ENCODE data around the gene HDX. TPM values are rescaled to one million over a fixed set of nuclear protein-coding genes. Genes with fewer than 3 reads are reported as not detected.

The HDX gene
- total and polyA plus RNA-seq, 2 experiments from 2014 or later = 15.3 to 16.3 TPM

DNA sequence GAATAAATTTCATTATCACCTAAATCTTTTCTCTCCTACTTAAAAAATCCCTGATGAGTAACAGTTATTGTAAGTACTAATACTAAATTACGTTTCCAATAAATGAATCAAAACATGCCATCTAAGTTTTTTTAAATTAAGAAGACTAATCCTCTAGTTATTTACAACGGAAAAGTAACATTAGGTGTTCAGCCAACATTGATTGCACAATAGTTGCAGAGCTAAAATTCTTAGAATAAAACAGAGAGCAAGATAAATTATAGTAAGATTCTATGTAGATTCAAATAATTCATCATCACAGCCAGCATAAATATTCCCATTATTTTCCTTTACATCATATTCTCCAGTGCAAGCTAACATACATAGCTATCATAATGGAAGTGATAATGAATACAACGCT lies 139.2 kb downstream of the HDX start:
- no peaks in the 10 kb centered on the region for H3K27me3 Mint-ChIP-seq (ENCODE audit: insufficient read depth, low read depth, poor library complexity)
- H3K4me3 ChIP-seq = no peak overlapping the region
- no peak overlapping the region for H3K4me3 Mint-ChIP-seq
- H3K79me2 ChIP-seq (replicated peaks; ENCODE audit: insufficient read depth) = no peaks in the 10 kb centered on the region
- 0 out of 2 replicates have a peak overlapping the region, but pooled peaks have one; percentile 36 for H3K4me2 ChIP-seq
- peak overlapping the region; percentile 52; the same call in 1 of the 2 replicates for H3K27ac Mint-ChIP-seq
- no peaks in the 10 kb centered on the region for H3K9me2 ChIP-seq (ENCODE audit: insufficient read depth)
- H3F3A ChIP-seq (replicated peaks; ENCODE audit: low read depth) = no peaks in the 10 kb centered on the region
- no peaks in the 10 kb centered on the region for H4K20me1 ChIP-seq (replicated peaks; ENCODE audit: insufficient read depth)
- no peak for DNase-seq (ENCODE audit: low spot score)
- TF ChIP-seq CREB1 (CRISPR knock-in tag; IDR thresholded peaks at IDR 0.05; ENCODE audit: low read depth) (no peak), ZNF114 (CRISPR knock-in tag; IDR thresholded peaks at IDR 0.05) (no peak), JUNB (IDR thresholded peaks at IDR 0.05; ENCODE audit: unreplicated experiment) (no peak), NANOG (IDR thresholded peaks at IDR 0.05; ENCODE audit: borderline replicate concordance) (no peak), POLR2AphosphoS5 (IDR thresholded peaks at IDR 0.05; ENCODE audit: low read depth) (no peak), EZH2 (IDR thresholded peaks at IDR 0.05; ENCODE audit: low read depth, unreplicated experiment) (no peak), STAT1 (IDR thresholded peaks at IDR 0.05; ENCODE audit: unreplicated experiment) (no peak), ZNF331 (CRISPR knock-in tag; IDR thresholded peaks at IDR 0.05; ENCODE audit: low read depth) (no peak), EZH2phosphoT487 (IDR thresholded peaks at IDR 0.05; ENCODE audit: unreplicated experiment) (no peak)
- TF ChIP-seq, protein P1, sequence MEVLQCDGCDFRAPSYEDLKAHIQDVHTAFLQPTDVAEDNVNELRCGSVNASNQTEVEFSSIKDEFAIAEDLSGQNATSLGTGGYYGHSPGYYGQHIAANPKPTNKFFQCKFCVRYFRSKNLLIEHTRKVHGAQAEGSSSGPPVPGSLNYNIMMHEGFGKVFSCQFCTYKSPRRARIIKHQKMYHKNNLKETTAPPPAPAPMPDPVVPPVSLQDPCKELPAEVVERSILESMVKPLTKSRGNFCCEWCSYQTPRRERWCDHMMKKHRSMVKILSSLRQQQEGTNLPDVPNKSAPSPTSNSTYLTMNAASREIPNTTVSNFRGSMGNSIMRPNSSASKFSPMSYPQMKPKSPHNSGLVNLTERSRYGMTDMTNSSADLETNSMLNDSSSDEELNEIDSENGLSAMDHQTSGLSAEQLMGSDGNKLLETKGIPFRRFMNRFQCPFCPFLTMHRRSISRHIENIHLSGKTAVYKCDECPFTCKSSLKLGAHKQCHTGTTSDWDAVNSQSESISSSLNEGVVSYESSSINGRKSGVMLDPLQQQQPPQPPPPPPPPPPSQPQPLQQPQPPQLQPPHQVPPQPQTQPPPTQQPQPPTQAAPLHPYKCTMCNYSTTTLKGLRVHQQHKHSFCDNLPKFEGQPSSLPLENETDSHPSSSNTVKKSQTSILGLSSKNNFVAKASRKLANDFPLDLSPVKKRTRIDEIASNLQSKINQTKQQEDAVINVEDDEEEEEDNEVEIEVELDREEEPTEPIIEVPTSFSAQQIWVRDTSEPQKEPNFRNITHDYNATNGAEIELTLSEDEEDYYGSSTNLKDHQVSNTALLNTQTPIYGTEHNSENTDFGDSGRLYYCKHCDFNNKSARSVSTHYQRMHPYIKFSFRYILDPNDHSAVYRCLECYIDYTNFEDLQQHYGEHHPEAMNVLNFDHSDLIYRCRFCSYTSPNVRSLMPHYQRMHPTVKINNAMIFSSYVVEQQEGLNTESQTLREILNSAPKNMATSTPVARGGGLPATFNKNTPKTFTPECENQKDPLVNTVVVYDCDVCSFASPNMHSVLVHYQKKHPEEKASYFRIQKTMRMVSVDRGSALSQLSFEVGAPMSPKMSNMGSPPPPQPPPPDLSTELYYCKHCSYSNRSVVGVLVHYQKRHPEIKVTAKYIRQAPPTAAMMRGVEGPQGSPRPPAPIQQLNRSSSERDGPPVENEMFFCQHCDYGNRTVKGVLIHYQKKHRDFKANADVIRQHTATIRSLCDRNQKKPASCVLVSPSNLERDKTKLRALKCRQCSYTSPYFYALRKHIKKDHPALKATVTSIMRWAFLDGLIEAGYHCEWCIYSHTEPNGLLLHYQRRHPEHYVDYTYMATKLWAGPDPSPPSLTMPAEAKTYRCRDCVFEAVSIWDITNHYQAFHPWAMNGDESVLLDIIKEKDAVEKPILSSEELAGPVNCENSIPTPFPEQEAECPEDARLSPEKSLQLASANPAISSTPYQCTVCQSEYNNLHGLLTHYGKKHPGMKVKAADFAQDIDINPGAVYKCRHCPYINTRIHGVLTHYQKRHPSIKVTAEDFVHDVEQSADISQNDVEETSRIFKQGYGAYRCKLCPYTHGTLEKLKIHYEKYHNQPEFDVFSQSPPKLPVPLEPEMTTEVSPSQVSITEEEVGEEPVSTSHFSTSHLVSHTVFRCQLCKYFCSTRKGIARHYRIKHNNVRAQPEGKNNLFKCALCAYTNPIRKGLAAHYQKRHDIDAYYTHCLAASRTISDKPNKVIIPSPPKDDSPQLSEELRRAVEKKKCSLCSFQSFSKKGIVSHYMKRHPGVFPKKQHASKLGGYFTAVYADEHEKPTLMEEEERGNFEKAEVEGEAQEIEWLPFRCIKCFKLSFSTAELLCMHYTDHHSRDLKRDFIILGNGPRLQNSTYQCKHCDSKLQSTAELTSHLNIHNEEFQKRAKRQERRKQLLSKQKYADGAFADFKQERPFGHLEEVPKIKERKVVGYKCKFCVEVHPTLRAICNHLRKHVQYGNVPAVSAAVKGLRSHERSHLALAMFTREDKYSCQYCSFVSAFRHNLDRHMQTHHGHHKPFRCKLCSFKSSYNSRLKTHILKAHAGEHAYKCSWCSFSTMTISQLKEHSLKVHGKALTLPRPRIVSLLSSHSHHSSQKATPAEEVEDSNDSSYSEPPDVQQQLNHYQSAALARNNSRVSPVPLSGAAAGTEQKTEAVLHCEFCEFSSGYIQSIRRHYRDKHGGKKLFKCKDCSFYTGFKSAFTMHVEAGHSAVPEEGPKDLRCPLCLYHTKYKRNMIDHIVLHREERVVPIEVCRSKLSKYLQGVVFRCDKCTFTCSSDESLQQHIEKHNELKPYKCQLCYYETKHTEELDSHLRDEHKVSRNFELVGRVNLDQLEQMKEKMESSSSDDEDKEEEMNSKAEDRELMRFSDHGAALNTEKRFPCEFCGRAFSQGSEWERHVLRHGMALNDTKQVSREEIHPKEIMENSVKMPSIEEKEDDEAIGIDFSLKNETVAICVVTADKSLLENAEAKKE (CRISPR knock-in tag; IDR thresholded peaks at IDR 0.05) = no peak
- TF ChIP-seq, protein P2, sequence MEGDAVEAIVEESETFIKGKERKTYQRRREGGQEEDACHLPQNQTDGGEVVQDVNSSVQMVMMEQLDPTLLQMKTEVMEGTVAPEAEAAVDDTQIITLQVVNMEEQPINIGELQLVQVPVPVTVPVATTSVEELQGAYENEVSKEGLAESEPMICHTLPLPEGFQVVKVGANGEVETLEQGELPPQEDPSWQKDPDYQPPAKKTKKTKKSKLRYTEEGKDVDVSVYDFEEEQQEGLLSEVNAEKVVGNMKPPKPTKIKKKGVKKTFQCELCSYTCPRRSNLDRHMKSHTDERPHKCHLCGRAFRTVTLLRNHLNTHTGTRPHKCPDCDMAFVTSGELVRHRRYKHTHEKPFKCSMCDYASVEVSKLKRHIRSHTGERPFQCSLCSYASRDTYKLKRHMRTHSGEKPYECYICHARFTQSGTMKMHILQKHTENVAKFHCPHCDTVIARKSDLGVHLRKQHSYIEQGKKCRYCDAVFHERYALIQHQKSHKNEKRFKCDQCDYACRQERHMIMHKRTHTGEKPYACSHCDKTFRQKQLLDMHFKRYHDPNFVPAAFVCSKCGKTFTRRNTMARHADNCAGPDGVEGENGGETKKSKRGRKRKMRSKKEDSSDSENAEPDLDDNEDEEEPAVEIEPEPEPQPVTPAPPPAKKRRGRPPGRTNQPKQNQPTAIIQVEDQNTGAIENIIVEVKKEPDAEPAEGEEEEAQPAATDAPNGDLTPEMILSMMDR (conservative IDR thresholded peaks at IDR 0.05; ENCODE audit: low read depth in 2 of 2) = no peak
- TF ChIP-seq, protein P3, sequence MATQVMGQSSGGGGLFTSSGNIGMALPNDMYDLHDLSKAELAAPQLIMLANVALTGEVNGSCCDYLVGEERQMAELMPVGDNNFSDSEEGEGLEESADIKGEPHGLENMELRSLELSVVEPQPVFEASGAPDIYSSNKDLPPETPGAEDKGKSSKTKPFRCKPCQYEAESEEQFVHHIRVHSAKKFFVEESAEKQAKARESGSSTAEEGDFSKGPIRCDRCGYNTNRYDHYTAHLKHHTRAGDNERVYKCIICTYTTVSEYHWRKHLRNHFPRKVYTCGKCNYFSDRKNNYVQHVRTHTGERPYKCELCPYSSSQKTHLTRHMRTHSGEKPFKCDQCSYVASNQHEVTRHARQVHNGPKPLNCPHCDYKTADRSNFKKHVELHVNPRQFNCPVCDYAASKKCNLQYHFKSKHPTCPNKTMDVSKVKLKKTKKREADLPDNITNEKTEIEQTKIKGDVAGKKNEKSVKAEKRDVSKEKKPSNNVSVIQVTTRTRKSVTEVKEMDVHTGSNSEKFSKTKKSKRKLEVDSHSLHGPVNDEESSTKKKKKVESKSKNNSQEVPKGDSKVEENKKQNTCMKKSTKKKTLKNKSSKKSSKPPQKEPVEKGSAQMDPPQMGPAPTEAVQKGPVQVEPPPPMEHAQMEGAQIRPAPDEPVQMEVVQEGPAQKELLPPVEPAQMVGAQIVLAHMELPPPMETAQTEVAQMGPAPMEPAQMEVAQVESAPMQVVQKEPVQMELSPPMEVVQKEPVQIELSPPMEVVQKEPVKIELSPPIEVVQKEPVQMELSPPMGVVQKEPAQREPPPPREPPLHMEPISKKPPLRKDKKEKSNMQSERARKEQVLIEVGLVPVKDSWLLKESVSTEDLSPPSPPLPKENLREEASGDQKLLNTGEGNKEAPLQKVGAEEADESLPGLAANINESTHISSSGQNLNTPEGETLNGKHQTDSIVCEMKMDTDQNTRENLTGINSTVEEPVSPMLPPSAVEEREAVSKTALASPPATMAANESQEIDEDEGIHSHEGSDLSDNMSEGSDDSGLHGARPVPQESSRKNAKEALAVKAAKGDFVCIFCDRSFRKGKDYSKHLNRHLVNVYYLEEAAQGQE (IDR thresholded peaks at IDR 0.05; ENCODE audit: unreplicated experiment) = no peak
- H3K36me3 ChIP-seq (ENCODE audit: insufficient read depth) = no peaks in the 10 kb centered on the region
- H3K9me3 Mint-ChIP-seq = peaks cover 6% of the 10 kb centered on the region; the same call in 2 of the 3 replicates
- peaks cover 17% of the 10 kb centered on the region for H3K4me1 ChIP-seq (ENCODE audit: insufficient read depth)
- 0 out of 2 replicates have a peak overlapping the region, but pooled peaks have one; percentile 62 for H3K27ac ChIP-seq (ENCODE audit: low read depth)
- no peaks in the 10 kb centered on the region for H3K27me3 ChIP-seq (ENCODE audit: insufficient read depth)
- H2AFZ ChIP-seq = no peak overlapping the region
- no peak for ATAC-seq
- H3K36me3 Mint-ChIP-seq (ENCODE audit: low read depth) = peaks cover 5% of the 10 kb centered on the region; the same call in 1 of the 3 replicates
- peaks cover 14% of the 10 kb centered on the region; the same call in 2 of the 3 replicates for H3K4me1 Mint-ChIP-seq
